ENCODE data around the gene SRRT.
"Not testable (repeated sequence)": the region's sequence is repeated elsewhere in the genome, so short reads cannot be mapped to it uniquely, and the experiment has no call there.

DNA sequence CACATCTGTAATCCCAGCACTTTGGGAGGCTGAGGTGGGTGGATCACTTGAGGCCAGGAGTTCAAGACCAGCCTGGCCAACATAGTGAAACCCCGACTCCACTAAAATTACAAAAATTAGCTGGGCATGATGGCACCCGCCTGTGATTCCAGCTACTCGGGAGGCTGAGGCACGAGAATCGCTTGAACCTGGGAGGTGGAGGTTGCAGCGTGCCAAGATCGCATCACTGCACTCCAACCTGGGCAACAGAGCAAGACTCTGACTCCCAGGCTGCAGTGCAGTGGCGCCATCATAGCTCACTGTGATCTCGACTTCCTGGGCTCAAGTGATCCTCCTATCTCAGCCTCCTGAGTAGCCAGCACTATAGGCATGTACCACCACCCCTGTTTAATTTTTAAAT, 20.0 kb upstream of the SRRT start:
- TF ChIP-seq, protein P1, sequence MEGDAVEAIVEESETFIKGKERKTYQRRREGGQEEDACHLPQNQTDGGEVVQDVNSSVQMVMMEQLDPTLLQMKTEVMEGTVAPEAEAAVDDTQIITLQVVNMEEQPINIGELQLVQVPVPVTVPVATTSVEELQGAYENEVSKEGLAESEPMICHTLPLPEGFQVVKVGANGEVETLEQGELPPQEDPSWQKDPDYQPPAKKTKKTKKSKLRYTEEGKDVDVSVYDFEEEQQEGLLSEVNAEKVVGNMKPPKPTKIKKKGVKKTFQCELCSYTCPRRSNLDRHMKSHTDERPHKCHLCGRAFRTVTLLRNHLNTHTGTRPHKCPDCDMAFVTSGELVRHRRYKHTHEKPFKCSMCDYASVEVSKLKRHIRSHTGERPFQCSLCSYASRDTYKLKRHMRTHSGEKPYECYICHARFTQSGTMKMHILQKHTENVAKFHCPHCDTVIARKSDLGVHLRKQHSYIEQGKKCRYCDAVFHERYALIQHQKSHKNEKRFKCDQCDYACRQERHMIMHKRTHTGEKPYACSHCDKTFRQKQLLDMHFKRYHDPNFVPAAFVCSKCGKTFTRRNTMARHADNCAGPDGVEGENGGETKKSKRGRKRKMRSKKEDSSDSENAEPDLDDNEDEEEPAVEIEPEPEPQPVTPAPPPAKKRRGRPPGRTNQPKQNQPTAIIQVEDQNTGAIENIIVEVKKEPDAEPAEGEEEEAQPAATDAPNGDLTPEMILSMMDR (IDR thresholded peaks at IDR 0.05; ENCODE audit: low read length): not testable (repeated sequence)
- not testable (repeated sequence) for TF ChIP-seq EZH2 (IDR thresholded peaks at IDR 0.05; ENCODE audit: borderline replicate concordance, low read length)

Measured in OCI-LY1 (cell line).